ENCODE measurements around the gene ZBTB46.

ZBTB46 gene

DNA sequence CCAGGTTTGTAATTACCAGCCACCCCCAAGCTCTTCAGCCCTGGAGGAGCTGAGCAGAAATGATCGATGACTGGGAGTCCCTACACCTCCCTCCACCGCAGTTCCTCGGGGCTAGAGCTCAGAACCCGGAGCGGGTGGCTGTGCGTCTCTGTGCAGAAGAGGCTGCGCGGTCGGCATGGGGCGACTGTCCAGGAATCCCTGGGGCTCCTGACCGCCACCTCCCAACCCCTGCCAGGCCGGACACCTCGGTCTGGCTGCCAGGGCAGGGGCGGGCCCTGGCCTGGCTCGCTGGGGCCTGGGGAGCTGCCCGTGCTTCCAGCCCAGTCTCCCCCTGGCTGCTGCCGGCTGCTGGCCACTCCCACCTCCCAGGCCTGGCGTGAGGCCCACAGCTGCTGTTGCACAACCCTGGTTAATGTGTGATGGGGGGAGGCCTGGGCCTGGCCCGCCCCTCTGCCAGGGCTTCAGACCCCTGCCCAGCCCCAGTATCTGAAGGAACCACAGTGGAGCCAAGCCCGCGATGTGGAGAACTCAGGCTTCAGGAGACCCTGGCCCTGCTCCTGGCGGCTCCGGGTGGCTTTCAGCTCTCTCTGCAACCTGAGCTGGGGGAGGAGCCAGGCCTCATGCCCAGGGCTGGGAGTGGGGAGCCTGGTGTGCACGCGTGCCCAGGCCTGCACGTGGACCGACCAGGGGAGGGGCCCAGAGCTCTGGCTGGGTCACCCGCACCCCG, 90.3 kb downstream of the ZBTB46 start:
- no peaks in the 10 kb centered on the region for H3K9me3 Mint-ChIP-seq
- H3K4me1 Mint-ChIP-seq: peaks cover 3% of the 10 kb centered on the region
- TF ChIP-seq CTCF (IDR thresholded peaks at IDR 0.05; ENCODE audit: unreplicated experiment in 3 of 3): no peak
- peaks cover 28% of the 10 kb centered on the region for H3K36me3 Mint-ChIP-seq (ENCODE audit: low read depth)
- peaks cover 5% of the 10 kb centered on the region for H3K27me3 Mint-ChIP-seq (ENCODE audit: low read depth)
- H3K4me3 Mint-ChIP-seq: peak overlapping the region; percentile 80 to 84 (median 82)
- H3K27ac Mint-ChIP-seq: peak overlapping the region in 2 of 3 experiments; percentile 77 to 80

GRCh38 chr20:63740070-63740626, 90.9 kb downstream of the ZBTB46 start:
- no peaks in the 10 kb centered on the region for H3K4me1 Mint-ChIP-seq
- no peak overlapping the region for H3K27ac Mint-ChIP-seq
- peaks cover 5% of the 10 kb centered on the region for H3K27me3 Mint-ChIP-seq (ENCODE audit: low read depth)
- H3K9me3 Mint-ChIP-seq: no peaks in the 10 kb centered on the region
- peaks cover 22% of the 10 kb centered on the region for H3K36me3 Mint-ChIP-seq (ENCODE audit: low read depth)
- H3K4me3 Mint-ChIP-seq: peak overlapping the region; percentile 80 to 84 (median 82)
- no peak for TF ChIP-seq CTCF (IDR thresholded peaks at IDR 0.05; ENCODE audit: unreplicated experiment in 3 of 3)

GRCh38 chr20:63739130-63740069, 91.7 kb downstream of the ZBTB46 start, which contains the start of gene SLC2A4RG:
SLC2A4RG (plus strand) TSS chr20:63739776; CDS start chr20:63739913, 137 bp downstream.
- Mint-ChIP-seq H3K36me3 (ENCODE audit: low read depth) (peaks cover 17% of the 10 kb centered on the region), H3K4me1 (no peaks in the 10 kb centered on the region), H3K27ac (peak within 1 kb of the TSS in 1 of 3 experiments; percentile 77), H3K27me3 (ENCODE audit: low read depth) (peaks cover 5% of the 10 kb centered on the region), H3K4me3 (peak within 1 kb of the TSS; percentile 80 to 84 (median 82)), H3K9me3 (no peaks in the 10 kb centered on the region)
- TF ChIP-seq CTCF (IDR thresholded peaks at IDR 0.05; ENCODE audit: unreplicated experiment in 3 of 3): no peak

DNA sequence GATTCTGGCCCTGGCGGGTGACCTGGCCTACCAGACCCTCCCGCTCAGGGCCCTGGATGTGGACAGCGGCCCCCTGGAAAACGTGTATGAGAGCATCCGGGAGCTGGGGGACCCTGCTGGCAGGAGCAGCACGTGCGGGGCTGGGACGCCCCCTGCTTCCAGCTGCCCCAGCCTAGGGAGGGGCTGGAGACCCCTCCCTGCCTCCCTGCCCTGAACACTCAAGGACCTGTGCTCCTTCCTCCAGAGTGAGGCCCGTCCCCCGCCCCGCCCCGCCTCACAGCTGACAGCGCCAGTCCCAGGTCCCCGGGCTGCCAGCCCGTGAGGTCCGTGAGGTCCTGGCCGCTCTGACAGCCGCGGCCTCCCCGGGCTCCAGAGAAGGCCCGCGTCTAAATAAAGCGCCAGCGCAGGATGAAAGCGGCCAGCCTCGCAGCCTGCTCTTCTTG, 92.4 kb downstream of the ZBTB46 start:
- peak overlapping the region in 1 of 3 experiments; percentile 11 for H3K4me3 Mint-ChIP-seq
- H3K9me3 Mint-ChIP-seq: no peaks in the 10 kb centered on the region
- peaks cover 20% of the 10 kb centered on the region for H3K36me3 Mint-ChIP-seq (ENCODE audit: low read depth)
- no peak for TF ChIP-seq CTCF (IDR thresholded peaks at IDR 0.05; ENCODE audit: unreplicated experiment in 3 of 3)
- H3K4me1 Mint-ChIP-seq: no peaks in the 10 kb centered on the region
- H3K27ac Mint-ChIP-seq: no peak overlapping the region
- H3K27me3 Mint-ChIP-seq (ENCODE audit: low read depth): peaks cover 5% of the 10 kb centered on the region

GRCh38 chr20:63737945-63738686, 92.9 kb downstream of the ZBTB46 start:
- H3K9me3 Mint-ChIP-seq: no peaks in the 10 kb centered on the region
- peak overlapping the region in 1 of 3 experiments; percentile 27 for H3K4me3 Mint-ChIP-seq
- peaks cover 5% of the 10 kb centered on the region for H3K27me3 Mint-ChIP-seq (ENCODE audit: low read depth)
- TF ChIP-seq CTCF (IDR thresholded peaks at IDR 0.05; ENCODE audit: unreplicated experiment in 3 of 3): no peak
- no peak overlapping the region for H3K27ac Mint-ChIP-seq
- no peaks in the 10 kb centered on the region for H3K4me1 Mint-ChIP-seq
- peaks cover 18% of the 10 kb centered on the region for H3K36me3 Mint-ChIP-seq (ENCODE audit: low read depth)

Measured in nephron (organoid).